NB4 (cell line): ENCODE measurements around the gene CXorf65.

Experiments
- DNase-seq: peaks from one replicate; pipeline ENCODE4 v3.0.0; 2010; ENCODE audit warnings: low read depth
- H3K4me3 ChIP-seq: one replicate; pipeline ENCODE4 v1.5.1; 2011; ENCODE audit warnings: mild to moderate bottlenecking, low read depth, low read length, moderate library complexity
- CTCF ChIP-seq: IDR thresholded peaks from one replicate; pipeline ENCODE4 v1.5.1; 2012; ENCODE audit warnings: low read depth, low read length
- MYC ChIP-seq: IDR thresholded peaks from 2 replicates; pipeline ENCODE4 v1.6.1; 2011; ENCODE audit warnings: low read depth, low read length
- POLR2A ChIP-seq: IDR thresholded peaks from 2 replicates; pipeline ENCODE4 v1.6.1; 2011; ENCODE audit warnings: mild to moderate bottlenecking; ENCODE audit not compliant: insufficient read length; ENCODE audit errors: extremely low read depth
- TF ChIP-seq, protein P1 (sequence below): IDR thresholded peaks from 2 replicates; pipeline ENCODE4 v1.6.1; 2011; ENCODE audit warnings: low read depth, low read length

The CXorf65 gene

GRCh38 chrX:71128166-71128833 lies 21.8 kb upstream of the CXorf65 start:
- no peak overlapping the region for H3K4me3 ChIP-seq
- peak; percentile 80 for DNase-seq
- TF ChIP-seq POLR2A (no peak), CTCF (no peak), MYC (no peak)
- TF ChIP-seq, protein P1, sequence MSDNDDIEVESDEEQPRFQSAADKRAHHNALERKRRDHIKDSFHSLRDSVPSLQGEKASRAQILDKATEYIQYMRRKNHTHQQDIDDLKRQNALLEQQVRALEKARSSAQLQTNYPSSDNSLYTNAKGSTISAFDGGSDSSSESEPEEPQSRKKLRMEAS: no peak

- DNase-seq: no peak
- peak overlapping the region; percentile 71 for H3K4me3 ChIP-seq
- TF ChIP-seq MYC: no peak
- TF ChIP-seq, protein P1: no peak
- TF ChIP-seq POLR2A: no peak
- no peak for TF ChIP-seq CTCF
These were observed 12.5 kb upstream of the CXorf65 start for GRCh38 chrX:71118985-71119535.

GRCh38 chrX:71118032-71118984 lies 11.8 kb upstream of the CXorf65 start, which contains the start of gene MED12:
MED12 (plus strand) TSS chrX:71118596; CDS start chrX:71118755, 159 bp downstream.
- peak; percentile 88 for DNase-seq

GRCh38 chrX:71117358-71117757 lies 10.8 kb upstream of the CXorf65 start:
- TF ChIP-seq CTCF: no peak
- TF ChIP-seq, protein P1: no peak
- no peak for TF ChIP-seq MYC
- TF ChIP-seq POLR2A: no peak
- DNase-seq: no peak
- H3K4me3 ChIP-seq: peak overlapping the region; percentile 71

More at GRCh38 chrX:71118032-71118984, 11.8 kb upstream of the CXorf65 start, which contains the start of gene MED12:
- no peak for TF ChIP-seq CTCF
- TF ChIP-seq POLR2A: peak; percentile 61
- peak within 1 kb of the TSS; percentile 71 for H3K4me3 ChIP-seq

GRCh38 chrX:71111921-71112431 lies 5.4 kb upstream of the CXorf65 start:
- peak overlapping the region; percentile 84 for H3K4me3 ChIP-seq
- TF ChIP-seq MYC (no peak), POLR2A (no peak), CTCF (no peak)
- TF ChIP-seq, protein P1: no peak
- peak; percentile 73 for DNase-seq
